H1 (cell line): ENCODE measurements around the gene TMEM220. TPM values are rescaled to one million over a fixed set of nuclear protein-coding genes. Genes with fewer than 3 reads are reported as not detected.

ENCODE experiments used
- CTCF ChIA-PET: fragments of 300-600 bp; sonication (Branson Sonifier 250); formaldehyde crosslinking; loops from one replicate; lab custom pipeline; 2021; ENCODE audit not compliant: partially characterized antibody; lab: Charles Lee
- POLR2A ChIA-PET: fragments of 300-600 bp; sonication (Branson Sonifier 250); formaldehyde crosslinking; loops from one replicate; lab custom pipeline; 2021; ENCODE audit warnings: inconsistent platforms; ENCODE audit not compliant: partially characterized antibody; lab: Charles Lee
- DNase-seq, 2 experiments: peaks; one replicate each; pipeline versions ENCODE4 v3.0.0 to v3.0.0-alpha.2; 2010 to 2022; ENCODE audit warnings: low spot score in 2 of 2, low read depth in 1 of 2, mixed read lengths in 1 of 2
- FAIRE-seq: peaks from 2 replicates; lab custom pipeline; 2011; peaks lifted over from hg19 to GRCh38; lab: Jason Lieb, UNC
- H2AFZ ChIP-seq: 2 replicates; pipeline ENCODE4 v1.8.1; 2012; ENCODE audit warnings: low read length, inconsistent platforms
- H2AK5ac ChIP-seq: 2 replicates; pipeline ENCODE4 v1.6.1; 2013; ENCODE audit warnings: low read depth, low read length
- H2BK120ac ChIP-seq: replicated peaks from 2 replicates; pipeline ENCODE3; 2013; ENCODE audit warnings: low read depth, low read length, inconsistent platforms
- H2BK12ac ChIP-seq: 2 replicates; pipeline ENCODE4 v1.6.1; 2013; ENCODE audit warnings: low read depth, low read length
- H2BK15ac ChIP-seq: 2 replicates; pipeline ENCODE4 v1.6.1; 2013; ENCODE audit warnings: low read length
- H2BK20ac ChIP-seq: 2 replicates; pipeline ENCODE4 v1.6.1; 2013; ENCODE audit warnings: low read length
- H2BK5ac ChIP-seq: 2 replicates; pipeline ENCODE4 v1.6.1; 2013; ENCODE audit warnings: low read depth, low read length
- H3K14ac ChIP-seq: 2 replicates; pipeline ENCODE4 v1.6.1; 2013; ENCODE audit warnings: inconsistent platforms; ENCODE audit not compliant: insufficient read length
- H3K18ac ChIP-seq: 2 replicates; pipeline ENCODE4 v1.6.1; 2013; ENCODE audit warnings: low read length; ENCODE audit errors: extremely low read depth
- H3K23ac ChIP-seq: 2 replicates; pipeline ENCODE4 v1.6.1; 2013; ENCODE audit warnings: inconsistent platforms; ENCODE audit not compliant: insufficient read length
- H3K23me2 ChIP-seq: 2 replicates; pipeline ENCODE4 v1.6.1; 2013; ENCODE audit warnings: low read depth, low read length
- H3K27ac ChIP-seq: 2 replicates; pipeline ENCODE4 v1.6.1; 2011; ENCODE audit warnings: low read depth, low read length, inconsistent platforms
- H3K27me3 ChIP-seq, 4 experiments: replicated peaks in 1 of 4; 1 replicate in 1 of 4; 2 replicates in 3 of 4; pipeline versions ENCODE4 v1.6.1 to v1.8.1; 2011 to 2013; ENCODE audit warnings: low read length in 3 of 4, mild to moderate bottlenecking in 3 of 4, inconsistent platforms in 2 of 4, mixed read lengths in 2 of 4, moderate library complexity in 1 of 4; ENCODE audit not compliant: control insufficient read depth in 3 of 4, insufficient read depth in 3 of 4; ENCODE audit errors: extremely low read depth in 1 of 4
- H3K36me3 ChIP-seq, 4 experiments: 2 replicates each; pipeline versions ENCODE4 v1.6.1 to v1.8.1; 2011 to 2013; ENCODE audit warnings: mild to moderate bottlenecking in 4 of 4, low read length in 3 of 4, moderate library complexity in 2 of 4, control low read depth in 1 of 4, inconsistent platforms in 1 of 4; ENCODE audit not compliant: insufficient read depth in 4 of 4, control insufficient read depth in 2 of 4
- H3K4ac ChIP-seq: replicated peaks from 2 replicates; pipeline ENCODE3; 2013; ENCODE audit warnings: low read length, low read depth, mixed read lengths, inconsistent platforms; ENCODE audit not compliant: insufficient read length
- H3K4me1 ChIP-seq, 4 experiments: replicated peaks in 1 of 4; 1 replicate in 1 of 4; 2 replicates in 3 of 4; pipeline versions ENCODE4 v1.6.1 to v1.8.1; 2011 to 2013; ENCODE audit warnings: low read length in 3 of 4, inconsistent platforms in 2 of 4, mixed read lengths in 1 of 4; ENCODE audit not compliant: insufficient read depth in 4 of 4, control insufficient read depth in 3 of 4
- H3K4me2 ChIP-seq, 2 experiments: 2 replicates each; pipeline versions ENCODE4 v1.6.1 to v1.8.1; 2011 to 2013; ENCODE audit warnings: low read depth in 2 of 2, low read length in 2 of 2, control low read depth in 1 of 2, inconsistent platforms in 1 of 2, mild to moderate bottlenecking in 1 of 2; ENCODE audit not compliant: insufficient read depth in 1 of 2
- H3K4me3 ChIP-seq, 4 experiments: fragments of 200-600, 300-600 bp in 1 of 4; sonication (generic), shearing (Covaris generic), sonication (Bioruptor Twin) in 1 of 4; 2 replicates each; pipeline versions ENCODE4 v1.5.1 to v1.8.1; 2011 to 2016; ENCODE audit warnings: low read length in 4 of 4, low read depth in 3 of 4, control low read depth in 2 of 4, inconsistent platforms in 2 of 4, mild to moderate bottlenecking in 2 of 4, mixed read lengths in 1 of 4, moderate library complexity in 1 of 4; ENCODE audit not compliant: insufficient read depth in 2 of 4; ENCODE audit errors: extremely low read depth in 1 of 4
- H3K56ac ChIP-seq: replicated peaks from 2 replicates; pipeline ENCODE3; 2013; ENCODE audit warnings: low read depth, mild to moderate bottlenecking, mixed read lengths, low read length, inconsistent platforms; ENCODE audit not compliant: insufficient read length
- H3K79me1 ChIP-seq: 2 replicates; pipeline ENCODE4 v1.6.1; 2013; ENCODE audit warnings: low read depth, low read length, control low read depth
- H3K79me2 ChIP-seq, 2 experiments: 2 replicates each; pipeline versions ENCODE4 v1.6.1 to v1.8.1; 2012 to 2013; ENCODE audit warnings: low read length in 2 of 2, mild to moderate bottlenecking in 2 of 2, inconsistent platforms in 1 of 2; ENCODE audit not compliant: insufficient read depth in 2 of 2, control insufficient read depth in 1 of 2
- H3K9ac ChIP-seq, 4 experiments: replicated peaks in 1 of 4; 1 replicate in 1 of 4; 2 replicates in 3 of 4; pipeline versions ENCODE4 v1.6.1 to v1.8.1; 2011 to 2013; ENCODE audit warnings: low read depth in 3 of 4, low read length in 3 of 4, control low read depth in 2 of 4, mild to moderate bottlenecking in 2 of 4, moderate library complexity in 2 of 4, inconsistent platforms in 1 of 4; ENCODE audit errors: extremely low read depth in 1 of 4
- H3K9me3 ChIP-seq, 2 experiments: 2 replicates each; pipeline versions ENCODE4 v1.6.1 to v1.8.1; 2012 to 2013; ENCODE audit warnings: mild to moderate bottlenecking in 2 of 2, moderate library complexity in 2 of 2, control low read depth in 1 of 2, inconsistent platforms in 1 of 2, low read depth in 1 of 2, low read length in 1 of 2, mixed read lengths in 1 of 2; ENCODE audit not compliant: insufficient read depth in 2 of 2
- H4K20me1 ChIP-seq, 2 experiments: replicated peaks in 1 of 2; 2 replicates each; pipeline versions ENCODE3 to v1.8.1; 2011 to 2013; ENCODE audit warnings: inconsistent platforms in 2 of 2, low read length in 2 of 2, mild to moderate bottlenecking in 1 of 2; ENCODE audit not compliant: insufficient read depth in 2 of 2, control insufficient read depth in 1 of 2
- H4K5ac ChIP-seq: 2 replicates; pipeline ENCODE4 v1.6.1; 2013; ENCODE audit warnings: low read length, low read depth, mixed read lengths, inconsistent platforms; ENCODE audit not compliant: insufficient read length
- H4K8ac ChIP-seq: 2 replicates; pipeline ENCODE4 v1.8.0; 2013; ENCODE audit warnings: mild to moderate bottlenecking, moderate library complexity, low read length, inconsistent platforms; ENCODE audit not compliant: insufficient read depth; ENCODE audit errors: extremely low read depth
- H4K91ac ChIP-seq: replicated peaks from 2 replicates; pipeline ENCODE3; 2013; ENCODE audit warnings: low read length, mixed read lengths, inconsistent platforms; ENCODE audit not compliant: insufficient read length
- ATF3 ChIP-seq: IDR thresholded peaks from 2 replicates; pipeline ENCODE4 v1.6.1; 2011; ENCODE audit warnings: low read depth, mild to moderate bottlenecking, low read length; ENCODE audit not compliant: insufficient read depth
- BACH1 ChIP-seq: IDR thresholded peaks from 2 replicates; pipeline ENCODE4 v1.6.1; 2012; ENCODE audit warnings: low read length, improper control_type of control experiment
- BCL11A ChIP-seq, 2 experiments: IDR thresholded peaks; one replicate each; pipeline ENCODE4 v1.6.1; 2011; ENCODE audit warnings: low read depth in 2 of 2, low read length in 2 of 2, mild to moderate bottlenecking in 2 of 2
- CBX5 ChIP-seq: fragments of 300-800, 300-1000 bp; sonication (generic); IDR thresholded peaks from 2 replicates; pipeline ENCODE4 v1.7.1; 2016; ENCODE audit warnings: antibody characterized with exemption, low read length, low read depth
- CTCF ChIP-seq, 3 experiments: IDR thresholded peaks; 1 replicate in 2 of 3; 2 replicates in 1 of 3; pipeline versions ENCODE4 v1.5.1 to v1.6.1; 2011; ENCODE audit warnings: low read length in 3 of 3, mild to moderate bottlenecking in 3 of 3, inconsistent platforms in 2 of 3, low read depth in 1 of 3, moderate library complexity in 1 of 3; ENCODE audit not compliant: insufficient read depth in 1 of 3; ENCODE audit errors: control extremely low read depth in 1 of 3
- FOSL1 ChIP-seq: IDR thresholded peaks from 2 replicates; pipeline ENCODE4 v1.6.1; 2011; ENCODE audit warnings: mild to moderate bottlenecking, low read depth, low read length, moderate library complexity; ENCODE audit not compliant: insufficient read depth
- KDM4A ChIP-seq: IDR thresholded peaks from one replicate; pipeline ENCODE4 v1.7.1; 2012; ENCODE audit warnings: low read depth, mild to moderate bottlenecking, moderate library complexity, low read length, inconsistent platforms; ENCODE audit not compliant: severe bottlenecking
- SAP30 ChIP-seq: fragments of 300-600 bp; sonication (generic); IDR thresholded peaks from 2 replicates; pipeline ENCODE4 v1.7.1; 2012; ENCODE audit warnings: low read length, moderate library complexity, mild to moderate bottlenecking, inconsistent platforms; ENCODE audit not compliant: insufficient read depth, insufficient replicate concordance
- SIRT6 ChIP-seq: IDR thresholded peaks from one replicate; pipeline ENCODE4 v1.7.1; 2012; ENCODE audit warnings: low read length, inconsistent platforms
- YY1 ChIP-seq: IDR thresholded peaks from 2 replicates; pipeline ENCODE4 v1.6.1; 2011; ENCODE audit warnings: low read depth, mild to moderate bottlenecking, low read length
- WGBS, 2 experiments: shearing (Covaris generic) in 1 of 2; methylation state at CpG; one replicate each; pipeline versions ENCODE4 v1.1.6 to v1.1.7; 2013 to 2015; ENCODE audit warnings: low lambda C conversion rate in 2 of 2, mixed read lengths in 2 of 2, inconsistent platforms in 1 of 2, low coverage in 1 of 2, missing lambda C conversion rate in 1 of 2; ENCODE audit not compliant: insufficient replicate concordance in 2 of 2, insufficient coverage in 1 of 2, insufficient read length in 1 of 2; ENCODE audit errors: extremely low coverage in 1 of 2, missing lambda C conversion rate in 1 of 2; 5-methylcytosine and 5-hydroxymethylcytosine counted together
- polyA plus RNA-seq, 7 experiments: library from polyadenylated mRNA; depleted of rRNA in 3 of 7; stranded (reverse) in 5 of 7; unstranded in 2 of 7; fragments of >200 nt in 5 of 7; fragments of 200-250 nt in 2 of 7; gene quantifications; 1 replicate in 5 of 7; 2 replicates in 1 of 7; 4 replicates in 1 of 7; pipeline versions ENCODE4 v1.2.1 to v1.2.3, GENCODE V29; 2011 to 2013; ENCODE audit warnings: missing spikeins in 2 of 7, mixed read lengths in 2 of 7
- total RNA-seq: library from RNA; stranded (reverse); fragmentation: NEBNext Ultra II Directional; extraction: Animal tissue kit (Norgen Biotek cat#: 25700); gene quantifications from 2 replicates; pipeline ENCODE4 v1.2.1, GENCODE V29; 2021

The TMEM220 gene
- total and polyA plus RNA-seq, 2 of the 8 experiments (the other 6 are each of a cell fraction or from before 2014, with no cell fraction given) = 3.8 to 4.1 TPM

GRCh38 chr17:10777131-10777807 is 47.4 kb upstream of the TMEM220 start:
- no peak overlapping the region for H2BK120ac ChIP-seq
- no peak for DNase-seq
- POLR2A ChIA-PET = no interaction called here
- TF ChIP-seq SIRT6 (no peak), CBX5 (no peak), CTCF (IDR thresholded peaks at IDR 0.05; ENCODE audit: control extremely low read depth in 1 of 3, insufficient read depth in 1 of 3, low read depth in 1 of 3, low read length in 3 of 3) (no peak), FOSL1 (no peak), BACH1 (no peak), ATF3 (no peak), KDM4A (no peak), YY1 (no peak), BCL11A (IDR thresholded peaks at IDR 0.05; ENCODE audit: low read depth in 2 of 2, low read length in 2 of 2) (no peak), SAP30 (no peak)

More at GRCh38 chr17:10777131-10777807, 47.4 kb upstream of the TMEM220 start:
- H3K9me3 ChIP-seq = no peaks in the 10 kb centered on the region
- H3K79me1 ChIP-seq = no peaks in the 10 kb centered on the region
- no peak overlapping the region for H4K5ac ChIP-seq
- no peak overlapping the region for H3K4ac ChIP-seq
- no peak overlapping the region for H3K27ac ChIP-seq
- no peak overlapping the region for H2AK5ac ChIP-seq
- H2AFZ ChIP-seq = no peak overlapping the region
- no peak overlapping the region for H2BK12ac ChIP-seq
- H3K4me2 ChIP-seq = no peak overlapping the region
- H3K4me3 ChIP-seq = no peak overlapping the region
- H2BK5ac ChIP-seq = no peak overlapping the region
- H3K14ac ChIP-seq = no peak overlapping the region
- no peak overlapping the region for H4K91ac ChIP-seq
- no peaks in the 10 kb centered on the region for H4K20me1 ChIP-seq
- no peak overlapping the region for H2BK15ac ChIP-seq
- H4K8ac ChIP-seq = no peak overlapping the region
- H3K9ac ChIP-seq = no peak overlapping the region
- no peaks in the 10 kb centered on the region for H3K27me3 ChIP-seq
- no peaks in the 10 kb centered on the region; a peak in 1 of 7 replicates for H3K4me1 ChIP-seq
- H3K79me2 ChIP-seq = no peaks in the 10 kb centered on the region
- no peak for FAIRE-seq
- H3K23me2 ChIP-seq = no peaks in the 10 kb centered on the region; the same call in 1 of the 2 replicates
- CTCF ChIA-PET = interaction anchor here (0.7 to 1.6 kb wide), 2 partner anchors 40 to 66 kb away, joined by 3 to 5 read pairs; no protein-coding TSS in a partner anchor
- WGBS, 2 experiments = 90% methylated on average over 11 of the region's 11 CpGs; no CpG with 5 or more reads in 1 of the 2 experiments
- no peak overlapping the region for H3K18ac ChIP-seq
- H2BK20ac ChIP-seq = no peak overlapping the region
- no peaks in the 10 kb centered on the region; a peak in 1 of 8 replicates for H3K36me3 ChIP-seq
- no peak overlapping the region for H3K23ac ChIP-seq
- H3K56ac ChIP-seq = no peak overlapping the region
